HG03521 (cell line): ENCODE results near the gene PTGFRN.

Source experiments
- ATAC-seq: cut with Tn5 transposase; IDR thresholded peaks from one replicate; pipeline ENCODE4 v1.9.1; 2021; ENCODE audit warnings: mild to moderate bottlenecking, moderate library complexity; ENCODE audit not compliant: unreplicated experiment

The PTGFRN gene

GRCh38 chr1:116940814-116941599 lies 31.3 kb downstream of the PTGFRN start:
- no peak for ATAC-seq

- no peak for ATAC-seq
These were observed 32.0 kb downstream of the PTGFRN start for GRCh38 chr1:116941670-116942069.

- no peak for ATAC-seq
These were observed 32.6 kb downstream of the PTGFRN start for GRCh38 chr1:116942344-116942743.

GRCh38 chr1:116943438-116943837 lies 33.7 kb downstream of the PTGFRN start:
- no peak for ATAC-seq

- no peak for ATAC-seq
These were observed 34.9 kb downstream of the PTGFRN start for GRCh38 chr1:116944613-116945012.

GRCh38 chr1:116945421-116945820 lies 35.7 kb downstream of the PTGFRN start:
- ATAC-seq, result no peak

- ATAC-seq, result no peak
These were observed 36.3 kb downstream of the PTGFRN start for GRCh38 chr1:116945996-116946395.

GRCh38 chr1:116947092-116947860 lies 37.6 kb downstream of the PTGFRN start:
- no peak for ATAC-seq

GRCh38 chr1:116948046-116948445 lies 38.3 kb downstream of the PTGFRN start:
- no peak for ATAC-seq

- ATAC-seq, result no peak
These were observed 38.9 kb downstream of the PTGFRN start for GRCh38 chr1:116948642-116949041.

GRCh38 chr1:116949213-116949985 lies 39.7 kb downstream of the PTGFRN start:
- no peak for ATAC-seq

GRCh38 chr1:116950517-116951199 lies 40.9 kb downstream of the PTGFRN start:
- ATAC-seq, result no peak

GRCh38 chr1:116951200-116951935 lies 41.7 kb downstream of the PTGFRN start:
- ATAC-seq, result no peak

- ATAC-seq, result no peak
These were observed 43.1 kb downstream of the PTGFRN start for GRCh38 chr1:116952738-116953275.

GRCh38 chr1:116954440-116954839 lies 44.7 kb downstream of the PTGFRN start:
- ATAC-seq, result no peak

- ATAC-seq, result no peak
These were observed 46.7 kb downstream of the PTGFRN start for GRCh38 chr1:116956378-116956777.

GRCh38 chr1:116957646-116958045 lies 47.9 kb downstream of the PTGFRN start:
- no peak for ATAC-seq

- ATAC-seq, result no peak
These were observed 48.4 kb downstream of the PTGFRN start for GRCh38 chr1:116958110-116958509.

GRCh38 chr1:116958977-116959376 lies 49.3 kb downstream of the PTGFRN start:
- ATAC-seq, result no peak

- ATAC-seq, result no peak
These were observed 51.9 kb downstream of the PTGFRN start for GRCh38 chr1:116961606-116962005.
